ENCODE data around the gene ARHGEF19. TPM values are rescaled to one million over a fixed set of nuclear protein-coding genes. Genes with fewer than 3 reads are reported as not detected.

ARHGEF19 gene
- total and polyA plus RNA-seq, 9 of the 15 experiments (the other 6 are each of a cell fraction or from before 2014, with no cell fraction given): 0.73 to 21.0 (median 5.2) TPM

- TF ChIP-seq ZHX1 (conservative IDR thresholded peaks at IDR 0.05; ENCODE audit: low read length): 0 out of 2 replicates have a peak, but pooled peaks have one; percentile 20
- TF ChIP-seq RREB1 (CRISPR knock-in tag; IDR thresholded peaks at IDR 0.05): no peak
- no peak for TF ChIP-seq FIP1L1 (IDR thresholded peaks at IDR 0.05; ENCODE audit: low read depth, low read length, poor library complexity, severe bottlenecking)
- no peak for TF ChIP-seq ZNF551 (CRISPR knock-in tag; IDR thresholded peaks at IDR 0.05)
- no peak for TF ChIP-seq ZNF830 (CRISPR knock-in tag; IDR thresholded peaks at IDR 0.05)
- 0 out of 2 replicates have a peak, but pooled peaks have one; percentile 57 for TF ChIP-seq ZNF175 (CRISPR knock-in tag; IDR thresholded peaks at IDR 0.05; ENCODE audit: low read depth)
- no peak for TF ChIP-seq BRD9 (IDR thresholded peaks at IDR 0.05; ENCODE audit: low read depth, partially characterized antibody)
- TF ChIP-seq RBM34 (IDR thresholded peaks at IDR 0.05; ENCODE audit: borderline replicate concordance, insufficient read depth, low read length): no peak
- no peak for TF ChIP-seq E2F8 (IDR thresholded peaks at IDR 0.05; ENCODE audit: low read depth, partially characterized antibody)
- TF ChIP-seq, protein P1, sequence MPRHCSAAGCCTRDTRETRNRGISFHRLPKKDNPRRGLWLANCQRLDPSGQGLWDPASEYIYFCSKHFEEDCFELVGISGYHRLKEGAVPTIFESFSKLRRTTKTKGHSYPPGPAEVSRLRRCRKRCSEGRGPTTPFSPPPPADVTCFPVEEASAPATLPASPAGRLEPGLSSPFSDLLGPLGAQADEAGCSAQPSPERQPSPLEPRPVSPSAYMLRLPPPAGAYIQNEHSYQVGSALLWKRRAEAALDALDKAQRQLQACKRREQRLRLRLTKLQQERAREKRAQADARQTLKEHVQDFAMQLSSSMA (CRISPR knock-in tag; IDR thresholded peaks at IDR 0.05): no peak
- no peak for TF ChIP-seq IFI16 (CRISPR knock-in tag; IDR thresholded peaks at IDR 0.05)
- no peak for TF ChIP-seq RUNX1 (IDR thresholded peaks at IDR 0.05; ENCODE audit: low read depth)
- 0 out of 2 replicates have a peak, but pooled peaks have one; percentile 20 for TF ChIP-seq ZBTB1 (CRISPR knock-in tag; IDR thresholded peaks at IDR 0.05; ENCODE audit: borderline replicate concordance, low read depth)
- no peak; a peak in 1 of 3 replicates for TF ChIP-seq CBX3 (IDR thresholded peaks at IDR 0.05; ENCODE audit: borderline replicate concordance in 1 of 2, low read length in 2 of 2)
Measured at GRCh38 chr1:16162163-16162822, 50.2 kb downstream of the ARHGEF19 start (continued).

All from K562 (cell line).